SW 1271 (cell line): ENCODE data around the gene MGST3.
"Not testable (repeated sequence)": the region's sequence is repeated elsewhere in the genome, so short reads cannot be mapped to it uniquely, and the experiment has no call there.

Source experiments
- DNase-seq, 2 experiments: peaks; one replicate each; lab custom pipeline; 2025; lab: John Stamatoyannopoulos, UW

Gene MGST3

DNA sequence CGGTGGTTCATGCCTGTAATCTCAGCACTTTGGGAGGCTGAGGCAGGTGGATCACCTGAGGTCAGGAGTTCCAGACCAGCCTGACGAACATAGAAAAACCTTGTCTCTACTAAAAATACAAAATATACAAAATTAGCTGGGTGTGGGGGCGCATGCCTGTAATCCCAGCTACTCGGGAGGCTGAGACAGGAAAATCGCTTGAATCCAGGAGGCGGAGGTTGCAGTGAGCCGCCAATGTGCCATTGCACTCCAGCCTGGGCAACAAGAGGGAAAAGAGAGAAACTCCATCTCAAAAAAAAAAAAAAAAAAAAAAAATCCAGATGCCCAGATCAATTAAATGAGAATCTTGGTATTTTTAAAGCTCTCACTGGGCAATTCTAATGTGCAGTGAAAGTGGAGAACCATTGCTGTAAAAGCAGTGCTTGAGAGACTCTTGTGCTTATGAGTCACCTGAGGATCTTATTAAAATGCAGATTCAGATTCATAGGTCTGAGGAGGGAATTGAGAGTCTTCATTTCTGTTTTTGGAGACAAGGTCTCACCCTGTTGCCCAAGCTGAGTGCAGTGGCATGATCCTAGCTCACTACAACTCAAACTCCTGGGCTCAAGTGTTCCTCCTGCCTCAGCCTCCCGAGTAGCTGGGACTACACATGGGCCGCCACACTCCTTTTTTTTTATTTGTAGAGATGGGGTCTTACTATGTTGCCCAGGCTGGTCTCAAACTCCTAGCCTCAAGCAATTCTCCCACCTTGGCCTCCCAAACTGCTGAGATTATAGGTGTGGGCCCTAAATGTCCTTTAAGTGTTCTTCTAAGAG is 27.9 kb downstream of the MGST3 start:
- not testable (repeated sequence) for DNase-seq

DNA sequence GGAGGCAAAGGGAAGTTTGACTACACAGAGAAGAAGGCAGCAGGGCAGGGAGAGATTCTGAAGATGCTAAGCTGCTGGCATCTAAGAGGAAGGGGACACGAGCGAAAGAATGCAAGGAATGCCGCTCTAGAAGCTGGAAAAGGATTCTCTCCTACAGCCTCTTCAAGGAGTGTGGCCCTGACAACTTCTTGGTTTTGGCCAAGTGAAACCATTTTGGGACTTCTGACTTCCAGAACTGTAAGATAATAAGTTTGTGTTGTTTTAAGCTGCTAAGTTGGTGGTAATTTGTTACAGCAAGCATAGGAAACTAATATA is 28.5 kb downstream of the MGST3 start:
- no peak for DNase-seq

DNA sequence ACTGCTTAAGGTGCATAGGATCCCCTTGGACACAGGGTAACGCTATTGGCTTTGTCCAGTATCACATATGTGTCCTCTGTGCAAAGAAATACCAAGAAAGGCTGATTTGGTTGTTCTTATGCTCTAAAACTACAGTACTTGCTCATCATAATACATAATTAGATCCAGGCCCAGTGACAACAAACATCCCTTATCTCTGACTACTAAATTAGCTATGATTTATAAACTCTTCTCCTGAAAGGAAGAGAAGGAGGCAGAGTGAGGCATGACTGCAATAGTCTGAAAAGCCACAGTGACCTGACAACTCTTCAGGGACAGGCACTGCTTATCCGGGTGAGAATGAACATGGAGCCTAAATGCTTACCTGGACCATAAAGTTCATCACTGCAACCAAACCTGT is 30.7 kb downstream of the MGST3 start:
- DNase-seq, result no peak

DNA sequence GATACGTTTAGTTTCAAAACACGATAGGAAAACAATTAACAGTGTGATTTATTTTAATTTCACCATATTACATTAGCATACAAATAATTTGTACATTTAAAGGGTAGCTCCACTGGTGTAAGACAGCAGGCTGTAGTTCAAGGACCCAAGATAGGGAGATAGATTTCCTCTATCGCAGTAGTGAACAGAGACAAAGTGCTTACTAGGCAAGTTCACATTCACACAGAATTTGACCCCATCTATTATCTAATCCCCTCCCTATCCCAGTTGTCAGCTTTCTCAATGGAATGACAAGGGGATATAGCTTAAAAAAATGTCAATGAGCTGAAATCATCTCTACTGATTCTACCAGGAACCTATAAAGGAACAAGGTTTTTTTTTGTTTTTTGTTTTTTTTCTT is 31.2 kb downstream of the MGST3 start:
- DNase-seq, result no peak

DNA sequence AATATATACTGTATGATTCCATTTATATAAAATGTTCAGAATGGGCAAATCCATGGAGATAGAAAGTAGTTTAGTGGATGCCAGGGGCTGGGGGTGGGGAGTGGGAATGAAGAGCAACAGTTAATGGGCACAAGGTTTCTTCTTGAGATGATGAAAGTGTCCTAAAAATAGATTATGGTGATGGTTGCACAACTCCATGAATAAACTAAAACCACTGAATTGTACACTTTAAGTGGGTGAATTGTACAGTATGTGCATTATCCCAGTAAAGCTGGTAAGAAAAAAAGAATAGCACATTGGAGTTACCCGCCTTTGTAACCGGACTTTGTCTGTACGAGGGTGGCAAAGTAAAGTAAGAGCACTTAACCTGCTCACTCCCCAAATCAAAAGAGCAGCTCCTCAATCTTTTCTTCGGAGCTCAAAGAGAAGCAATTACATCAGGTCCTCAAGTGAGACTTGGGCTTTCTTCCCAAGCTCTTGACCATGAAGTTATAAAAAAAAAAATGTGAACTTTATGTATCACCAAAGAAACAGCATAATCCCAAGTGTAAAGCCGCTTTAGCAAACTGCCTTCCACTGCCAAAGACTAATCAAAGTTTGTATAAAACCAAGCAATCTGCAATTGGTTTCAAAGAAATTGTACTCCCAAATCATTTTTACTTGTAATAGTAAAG is 35.3 kb downstream of the MGST3 start:
- DNase-seq, result no peak

DNA sequence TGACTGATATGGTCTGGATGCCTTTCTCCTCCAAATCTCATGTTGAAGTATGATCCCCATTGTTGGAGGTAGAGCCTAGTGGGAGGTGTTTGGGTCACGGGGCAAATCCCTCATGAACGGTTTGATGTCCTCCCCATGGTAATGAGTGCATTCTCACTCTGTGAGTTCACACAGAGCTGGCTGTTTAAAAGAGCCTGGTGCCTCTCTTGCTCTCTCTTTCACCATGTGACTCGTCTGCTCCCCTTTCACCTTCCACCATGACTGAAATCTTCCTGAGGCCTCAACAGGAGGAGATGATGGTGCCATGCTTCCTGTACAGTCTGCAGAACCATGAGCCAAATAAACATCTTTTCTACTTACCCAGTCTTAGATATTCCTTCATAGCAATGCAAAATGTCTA is 37.1 kb downstream of the MGST3 start:
- no peak for DNase-seq

DNA sequence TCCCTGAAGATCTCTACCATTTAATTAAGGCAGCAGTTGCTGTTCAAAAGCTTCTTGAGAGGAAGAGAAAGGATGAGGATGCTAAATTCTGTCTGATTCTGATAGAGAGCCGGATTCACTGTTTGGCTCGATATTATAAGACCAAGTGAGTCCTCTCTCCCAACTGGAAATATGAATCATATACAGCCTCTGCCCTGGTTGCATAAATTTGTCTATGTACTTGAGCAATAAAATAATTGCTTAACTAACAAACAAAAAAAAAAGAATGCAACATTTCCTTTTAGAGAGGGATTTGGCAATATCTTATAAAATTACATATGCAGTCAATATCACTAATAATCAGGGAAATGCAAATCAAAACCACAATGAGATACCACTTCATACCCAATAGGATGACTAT is 40.5 kb downstream of the MGST3 start:
- DNase-seq, result no peak

DNA sequence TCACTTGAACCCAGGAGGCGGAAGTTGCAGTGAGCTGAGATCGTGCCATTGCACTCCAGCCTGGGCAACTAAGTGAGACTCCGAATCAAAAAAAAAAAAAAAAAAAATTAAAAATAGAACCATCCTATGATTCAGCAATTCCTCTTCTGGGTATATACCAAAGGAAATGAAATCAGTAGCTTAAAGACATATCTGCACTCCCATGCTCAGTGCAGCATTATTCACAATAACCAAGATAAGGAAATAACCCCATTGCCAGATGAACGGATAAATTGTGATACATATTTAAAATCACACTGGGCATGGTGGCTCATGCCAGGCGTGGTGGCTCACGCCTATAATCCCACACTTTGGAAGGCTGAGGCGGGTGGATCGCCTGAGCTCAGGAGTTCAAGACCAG is 43.6 kb downstream of the MGST3 start:
- no peak for DNase-seq

DNA sequence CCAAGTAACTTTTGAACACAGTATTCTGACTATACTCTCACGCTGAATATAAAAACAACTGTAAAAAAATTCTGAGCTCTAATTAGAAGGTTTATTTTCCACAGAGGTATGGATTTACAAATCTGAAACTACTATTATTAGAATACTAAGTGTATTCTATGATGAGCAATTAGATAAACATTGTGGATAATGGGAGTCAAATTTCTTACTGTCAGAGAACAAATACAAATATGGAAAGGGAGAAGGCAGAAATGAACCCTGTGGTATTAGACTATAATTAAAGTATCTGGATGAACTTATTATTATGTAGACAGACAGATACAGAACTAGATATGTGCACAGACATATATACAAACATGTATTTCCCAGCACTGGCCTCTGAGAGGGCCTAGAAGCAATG is 44.8 kb downstream of the MGST3 start:
- no peak for DNase-seq

DNA sequence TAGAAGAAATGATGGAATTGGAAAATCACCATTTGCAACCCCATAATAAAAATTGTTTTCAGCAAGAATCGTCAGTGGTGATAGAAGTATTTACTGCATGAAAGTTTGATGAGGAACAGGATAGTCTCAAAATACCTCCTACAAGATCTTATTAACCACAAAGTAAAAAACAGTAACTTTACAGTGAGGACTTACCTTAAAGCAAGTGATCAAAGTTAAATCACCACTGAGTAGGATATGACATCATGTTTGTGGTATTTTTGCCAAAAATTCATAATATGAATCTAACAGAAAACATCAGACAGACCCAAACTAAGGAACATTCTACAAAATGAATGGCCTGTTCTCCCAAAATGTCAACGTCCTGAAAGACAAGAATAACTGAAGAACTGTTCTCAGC is 47.5 kb downstream of the MGST3 start:
- no peak for DNase-seq

DNA sequence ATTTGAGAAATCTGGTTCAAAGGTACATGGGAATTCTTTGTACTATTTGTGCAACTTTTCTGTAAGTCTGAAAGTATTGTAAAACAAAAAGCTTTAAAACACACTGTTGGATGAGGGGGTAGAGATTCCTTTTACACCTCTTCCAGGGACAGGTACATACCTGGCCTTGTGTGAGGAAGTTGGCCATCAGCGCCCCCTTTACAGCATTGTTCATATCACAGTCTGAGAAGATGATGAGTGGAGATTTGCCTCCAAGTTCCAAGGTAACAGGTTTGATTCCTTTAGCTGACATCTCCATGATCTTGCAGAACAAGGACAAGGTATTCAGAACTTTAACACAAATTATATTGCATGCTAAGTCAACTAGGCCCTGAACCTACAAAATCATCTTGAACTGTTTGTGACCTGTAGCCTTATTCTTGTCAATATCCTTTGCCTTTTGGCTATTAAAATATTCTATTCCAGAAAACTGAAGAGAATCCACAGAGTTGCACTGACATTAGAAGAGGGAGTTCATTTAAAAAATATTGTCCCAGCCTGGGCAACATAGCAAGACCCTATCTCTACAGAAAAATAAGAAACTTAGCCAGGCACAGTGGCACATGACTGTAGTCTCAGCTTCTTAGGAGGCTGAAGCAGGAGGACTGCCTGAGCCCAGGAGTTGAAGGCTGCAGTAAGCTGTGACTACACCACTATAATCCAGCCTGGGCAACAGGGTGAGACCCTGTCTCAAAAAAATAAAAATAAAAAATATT is 48.4 kb downstream of the MGST3 start:
- DNase-seq, result no peak

DNA sequence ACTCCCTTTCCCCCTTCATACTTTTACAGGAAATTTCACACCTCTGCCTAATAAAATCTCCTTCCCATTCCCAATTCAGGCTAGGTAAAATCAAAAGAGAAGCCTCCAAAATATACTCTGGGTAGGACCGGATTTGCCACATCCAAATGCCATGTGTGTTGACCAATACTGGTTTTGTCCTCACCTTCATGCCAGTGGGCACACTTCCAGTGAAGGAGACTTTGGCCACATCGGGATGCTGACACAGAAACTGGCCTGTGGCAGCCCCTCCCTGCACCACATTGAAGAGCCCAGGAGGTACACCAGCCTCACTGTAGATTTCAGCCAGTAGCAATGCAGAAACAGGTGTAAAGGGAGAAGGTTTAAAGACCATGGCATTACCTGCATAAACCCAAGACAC is 49.3 kb downstream of the MGST3 start:
- no peak for DNase-seq

DNA sequence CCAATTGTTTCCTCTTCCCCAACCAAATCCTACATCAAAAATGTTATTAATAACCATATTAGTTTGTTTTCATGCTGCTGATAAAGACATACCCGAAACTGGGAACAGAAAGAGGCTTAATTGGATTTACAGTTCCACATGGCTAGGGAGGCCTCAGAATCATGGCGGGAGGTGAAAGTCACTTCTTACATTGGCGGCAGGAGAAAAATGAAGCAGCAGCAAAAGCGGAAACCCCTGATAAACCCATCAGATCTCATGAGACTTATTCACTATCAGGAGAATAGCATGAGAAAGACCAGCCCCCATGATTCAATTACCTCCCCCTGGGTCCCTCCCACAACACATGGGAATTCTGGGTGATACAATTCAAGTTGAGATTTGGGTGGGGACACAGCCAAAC is 49.7 kb downstream of the MGST3 start:
- DNase-seq, result not testable (repeated sequence)

DNA sequence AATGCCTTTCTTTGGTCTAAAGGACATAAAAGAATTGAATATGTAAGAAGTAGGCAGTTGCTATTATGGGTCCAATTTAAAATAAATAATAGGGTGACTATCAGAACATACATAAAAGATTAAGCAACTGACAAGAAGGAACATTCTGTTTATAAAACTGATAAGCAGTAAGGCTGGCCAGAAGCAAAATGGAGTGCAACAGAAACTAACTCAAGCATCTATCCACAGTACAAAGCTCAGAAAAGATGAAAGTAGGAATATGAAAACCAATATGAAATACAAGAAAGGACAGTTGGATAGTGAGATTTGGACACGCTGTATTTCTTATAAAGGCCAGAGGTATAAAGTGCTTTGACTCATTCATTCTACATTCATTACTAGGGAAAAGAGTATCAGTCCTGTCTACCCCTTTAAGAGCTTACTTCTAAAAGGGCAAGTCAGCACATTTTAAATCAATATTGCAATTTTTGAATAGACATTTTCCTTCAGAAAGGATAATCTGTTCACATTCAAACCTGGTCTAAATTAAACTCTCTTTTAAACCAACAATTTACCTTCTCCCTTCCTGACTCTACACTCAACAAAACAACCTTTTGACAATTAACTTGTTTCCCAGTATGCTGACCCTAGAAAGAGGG is 52.9 kb downstream of the MGST3 start:
- DNase-seq, result no peak

DNA sequence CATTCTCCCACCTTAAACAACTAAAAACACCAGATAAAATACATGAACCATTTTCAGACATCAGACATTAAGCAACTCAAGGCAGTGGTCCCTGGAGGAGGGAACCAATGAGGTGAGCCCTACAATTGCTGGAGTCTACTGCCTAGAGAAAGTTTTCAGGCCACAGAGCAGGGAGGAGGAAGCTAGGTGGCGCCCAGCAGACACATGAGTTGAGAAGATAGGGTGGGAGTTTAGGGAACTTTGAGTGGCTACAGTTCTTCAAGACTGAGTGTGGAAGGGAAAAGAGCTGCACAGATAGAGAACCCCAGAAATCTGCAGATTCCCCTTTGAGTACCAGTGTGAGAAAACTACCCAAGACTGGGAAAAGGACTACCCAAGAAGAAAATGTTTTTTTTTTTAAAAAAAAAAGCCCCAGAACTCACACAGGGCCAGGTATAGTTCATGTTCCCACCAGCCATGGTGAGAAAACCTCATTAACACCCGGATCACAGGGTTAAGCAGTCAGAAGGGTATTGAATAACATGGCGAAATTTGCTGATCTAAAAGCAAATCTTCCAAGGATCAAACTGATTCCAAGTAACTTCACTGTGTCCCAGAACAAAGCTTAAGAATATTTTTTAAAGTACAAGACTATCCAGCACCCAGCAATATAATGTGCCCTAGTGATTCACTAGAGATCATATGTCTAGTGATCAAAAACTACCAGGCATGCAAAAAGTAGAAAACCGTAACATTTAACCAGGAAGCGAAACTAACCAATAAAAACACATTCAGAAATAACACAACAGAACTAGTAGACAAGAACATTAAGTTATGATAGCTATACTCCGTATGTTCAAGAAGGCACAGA is 55.3 kb downstream of the MGST3 start:
- no peak for DNase-seq

DNA sequence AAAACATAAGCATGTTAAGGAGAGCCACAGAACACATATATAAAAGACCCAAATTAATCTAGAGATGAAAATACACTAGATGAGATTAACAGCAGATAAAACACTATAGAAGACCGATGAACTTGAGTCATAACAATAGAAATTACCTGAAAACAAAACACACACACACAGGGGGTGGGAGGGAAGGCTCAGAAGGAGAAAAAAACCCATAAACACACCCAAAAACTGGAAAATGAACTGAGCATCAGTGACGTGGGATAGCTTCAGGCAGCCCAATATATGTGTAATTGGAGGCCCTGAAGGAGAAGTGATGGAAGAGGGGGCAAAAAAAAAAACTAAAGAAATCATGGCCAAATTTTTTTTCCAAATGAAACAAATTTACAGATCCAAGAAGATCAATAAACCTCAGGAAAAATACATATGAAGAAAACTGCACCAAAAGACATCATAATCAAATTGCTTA is 56.0 kb downstream of the MGST3 start:
- DNase-seq, result no peak

DNA sequence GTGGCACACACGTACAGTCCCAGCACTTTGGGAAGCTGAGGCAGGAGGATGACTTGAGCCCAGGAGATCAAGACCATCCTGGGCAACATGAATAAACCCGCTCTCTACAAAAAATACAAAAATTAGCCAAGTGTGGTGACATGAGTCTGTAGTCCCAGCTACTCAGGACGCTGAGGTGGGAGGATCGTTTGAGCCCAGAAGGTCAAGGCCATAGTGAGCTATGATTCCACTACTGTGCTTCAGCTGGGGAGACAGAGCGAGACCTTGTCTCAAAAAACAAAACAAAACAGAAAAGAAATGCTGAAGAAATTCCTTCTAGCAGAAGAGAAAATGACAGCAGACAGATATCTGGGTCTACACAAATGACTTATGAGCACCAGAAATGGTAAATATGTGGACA is 57.0 kb downstream of the MGST3 start:
- DNase-seq, result no peak

DNA sequence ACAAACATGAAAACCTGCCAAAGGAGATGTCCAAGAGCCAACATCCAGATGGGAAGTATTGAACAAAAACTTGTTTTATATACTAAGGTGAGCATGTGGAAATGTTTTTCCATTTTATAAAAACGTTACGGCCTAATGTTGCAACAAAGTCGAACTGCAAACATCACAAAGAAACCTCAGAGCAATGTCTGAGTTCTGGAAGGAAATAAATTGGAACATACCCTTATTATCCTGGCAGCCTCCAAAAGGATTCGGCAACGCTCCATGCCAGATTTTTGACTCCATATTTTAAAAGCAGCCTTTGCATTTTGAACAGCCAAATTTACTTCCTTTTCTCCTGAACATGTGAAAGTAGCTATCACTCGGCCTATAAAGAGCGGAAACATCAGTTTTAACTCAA is 64.0 kb downstream of the MGST3 start:
- DNase-seq, result no peak

DNA sequence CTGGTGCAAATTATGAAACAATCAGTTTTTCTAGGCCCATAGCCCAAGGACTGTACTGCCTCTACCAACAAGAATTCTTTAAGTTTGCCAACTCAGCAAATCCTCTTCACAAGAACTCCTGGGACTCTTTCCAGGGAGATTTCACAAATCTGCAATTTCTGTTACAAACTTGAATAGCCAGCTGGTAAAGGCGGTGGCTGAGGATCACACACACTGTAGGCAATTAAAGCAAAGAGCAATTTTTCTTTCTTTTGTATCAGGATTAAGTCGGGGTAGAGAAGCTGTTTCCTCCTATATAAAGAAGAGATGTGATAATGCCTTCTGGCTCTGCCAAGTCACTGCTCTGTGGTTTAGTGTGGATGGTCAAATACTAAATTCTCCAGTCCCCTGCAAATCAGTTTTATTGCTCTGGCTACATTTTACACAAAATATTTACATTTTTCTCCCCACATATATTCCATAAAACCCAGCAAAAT is 65.6 kb downstream of the MGST3 start:
- DNase-seq, result no peak

DNA sequence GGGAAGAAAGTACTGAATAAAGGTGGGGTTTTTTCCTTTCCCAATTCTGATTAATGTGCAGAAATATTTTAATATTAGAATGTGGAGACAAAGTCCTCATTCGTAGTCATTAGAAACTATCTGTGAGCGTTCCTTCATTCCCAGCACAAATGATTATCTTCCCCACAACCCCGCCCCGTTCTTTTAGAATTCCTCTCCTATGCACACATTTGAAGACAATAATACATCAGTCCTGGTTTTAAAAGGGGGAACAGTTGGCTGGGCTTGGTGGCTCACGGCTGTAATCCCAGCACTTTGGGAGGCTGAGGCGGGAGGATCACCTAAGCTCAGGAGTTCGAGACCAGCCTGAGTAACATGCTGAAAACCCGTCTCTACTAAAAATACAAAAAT is 66.5 kb downstream of the MGST3 start:
- no peak for DNase-seq
